NCI-H1417 (cell line): ENCODE results near the gene SEMA3F.
"Not testable (repeated sequence)": the region's sequence is repeated elsewhere in the genome, so short reads cannot be mapped to it uniquely, and the experiment has no call there.

Experiments
- DNase-seq, 3 experiments: peaks; one replicate each; lab custom pipeline; 2025; lab: John Stamatoyannopoulos, UW

Gene SEMA3F

DNA sequence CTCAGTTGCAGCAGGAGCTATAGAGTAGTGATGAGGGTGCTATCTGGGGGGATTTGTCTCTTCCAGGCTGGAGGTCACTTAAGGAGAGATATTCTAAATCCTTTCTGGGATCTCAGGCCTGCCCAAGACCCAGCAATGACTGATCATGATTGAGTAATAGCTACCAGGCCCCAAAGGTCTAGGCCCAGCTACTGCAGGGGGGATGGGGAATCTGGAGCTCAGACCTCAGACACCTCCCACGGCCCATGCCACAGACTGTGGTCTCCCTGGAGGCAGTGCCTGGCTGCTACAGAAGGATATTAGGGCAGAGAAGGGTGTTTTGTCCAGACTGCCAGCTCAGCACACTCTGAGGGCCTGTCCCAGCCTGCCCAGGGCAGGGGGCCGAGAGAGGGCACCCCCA, 56.8 kb downstream of the SEMA3F start:
- no peak for DNase-seq

DNA sequence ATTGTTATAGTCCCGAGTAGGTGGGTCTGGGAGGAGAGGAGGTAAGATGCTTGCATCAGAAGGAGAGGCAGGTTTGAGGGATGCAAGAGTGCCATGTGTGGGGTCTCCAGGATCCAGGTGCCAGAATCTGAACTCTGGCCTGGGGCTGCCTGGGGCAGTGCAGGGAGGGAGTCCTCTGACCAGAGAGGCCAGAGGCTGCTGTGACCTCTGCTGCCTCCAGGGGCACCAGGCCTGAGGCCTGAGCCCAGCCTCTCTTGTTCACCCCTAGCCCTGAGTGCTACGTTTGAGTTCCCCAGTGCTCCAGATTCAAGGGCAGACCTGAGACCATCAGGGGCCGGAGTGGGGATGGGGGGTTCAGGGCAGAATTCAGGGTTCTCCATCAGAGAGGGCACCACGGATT, 57.4 kb downstream of the SEMA3F start:
- no peak for DNase-seq

DNA sequence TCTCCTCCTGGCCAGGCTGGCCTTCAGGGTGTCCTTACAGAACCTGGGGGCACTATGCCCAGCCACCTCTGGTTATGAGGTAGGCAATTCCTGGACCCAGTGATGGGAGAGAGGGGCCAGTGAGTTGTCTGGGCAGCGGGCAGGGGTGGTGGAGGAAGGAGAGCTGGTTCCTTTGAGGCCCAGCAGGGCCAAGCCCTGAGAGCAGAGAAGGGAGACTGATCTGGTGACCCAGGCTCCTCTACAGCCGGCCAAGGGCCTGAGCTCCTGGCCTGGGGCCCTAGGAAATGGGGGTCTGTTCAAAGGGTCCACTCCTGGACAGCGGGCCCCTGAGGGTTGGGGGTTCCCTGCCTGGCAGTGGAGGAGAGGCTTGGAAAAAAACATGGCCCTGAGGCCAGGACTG, 57.8 kb downstream of the SEMA3F start:
- no peak for DNase-seq

DNA sequence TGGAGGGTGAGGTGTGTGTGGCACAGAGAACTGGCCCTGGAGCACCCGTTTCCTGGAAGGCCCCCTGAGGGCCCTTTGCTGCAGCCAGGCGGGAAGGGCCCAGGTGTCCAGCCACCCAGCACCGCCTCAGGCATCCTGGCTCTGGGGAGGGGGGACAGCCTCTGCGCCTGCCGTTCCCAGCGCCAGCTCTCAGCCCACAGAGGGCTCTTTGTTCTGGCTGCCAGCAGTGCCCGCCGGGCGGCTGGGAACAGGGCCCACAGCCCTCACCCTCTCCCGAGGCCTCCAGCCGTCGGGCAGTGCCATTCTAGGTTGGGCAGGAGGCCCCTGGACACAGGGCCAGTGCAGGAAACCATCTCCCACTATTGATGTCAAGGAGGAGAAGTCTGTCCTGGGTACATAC, 58.2 kb downstream of the SEMA3F start:
- DNase-seq = peak in 1 of 3 experiments; percentile 23

DNA sequence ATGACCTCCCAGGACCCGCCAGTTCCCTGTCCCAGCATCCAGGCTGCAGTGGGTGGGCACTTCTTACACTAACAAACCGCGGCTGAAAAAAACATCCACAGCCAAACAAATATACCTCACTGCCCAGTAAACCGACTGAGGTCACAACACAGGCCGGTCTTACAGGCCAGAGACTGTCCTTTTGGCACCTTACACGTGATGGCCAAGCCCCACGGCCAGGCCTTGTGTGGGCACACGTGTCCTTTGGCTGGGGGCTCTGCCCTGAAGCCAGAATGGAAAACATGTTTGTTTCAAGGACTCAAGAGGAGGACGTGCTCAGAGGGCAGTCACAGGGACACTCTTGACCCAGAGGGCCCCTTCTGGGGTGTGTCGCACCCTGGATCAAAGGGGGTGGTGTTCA, 59.7 kb downstream of the SEMA3F start:
- DNase-seq = no peak

DNA sequence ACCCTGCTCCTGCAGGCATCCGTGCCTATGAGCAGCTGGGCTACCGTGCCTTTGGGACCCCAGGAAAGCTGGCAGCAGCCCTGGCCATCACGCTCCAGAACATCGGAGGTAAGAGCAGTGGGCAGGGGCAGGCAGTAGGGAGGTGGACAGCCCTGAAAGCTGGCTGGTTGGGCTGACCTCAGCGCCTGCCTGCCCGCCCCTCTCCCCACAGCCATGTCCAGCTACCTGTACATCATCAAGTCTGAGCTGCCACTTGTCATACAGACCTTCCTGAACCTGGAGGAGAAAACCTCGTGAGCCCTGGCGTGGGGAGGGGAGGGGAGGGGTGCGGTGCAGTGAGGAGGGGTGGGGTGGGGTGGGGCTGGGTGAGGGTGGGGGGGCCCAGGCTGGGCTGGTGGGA, 60.4 kb downstream of the SEMA3F start:
- no peak for DNase-seq

DNA sequence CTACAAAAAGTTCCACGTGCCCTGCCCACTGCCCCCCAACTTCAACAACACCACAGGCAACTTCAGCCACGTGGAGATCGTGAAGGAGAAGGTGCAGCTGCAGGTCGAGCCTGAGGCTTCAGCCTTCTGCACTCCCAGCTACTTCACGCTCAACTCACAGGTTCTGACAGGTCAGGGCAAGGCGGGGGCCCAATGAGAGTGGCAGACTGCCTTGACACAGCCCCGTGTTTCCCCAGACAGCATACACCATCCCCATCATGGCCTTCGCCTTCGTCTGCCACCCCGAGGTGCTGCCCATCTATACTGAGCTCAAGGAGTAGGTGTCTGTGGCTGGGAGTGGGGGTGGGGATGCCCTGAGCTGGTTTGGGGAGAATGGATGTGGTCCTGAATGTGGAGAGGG, 62.6 kb downstream of the SEMA3F start:
- DNase-seq = no peak

DNA sequence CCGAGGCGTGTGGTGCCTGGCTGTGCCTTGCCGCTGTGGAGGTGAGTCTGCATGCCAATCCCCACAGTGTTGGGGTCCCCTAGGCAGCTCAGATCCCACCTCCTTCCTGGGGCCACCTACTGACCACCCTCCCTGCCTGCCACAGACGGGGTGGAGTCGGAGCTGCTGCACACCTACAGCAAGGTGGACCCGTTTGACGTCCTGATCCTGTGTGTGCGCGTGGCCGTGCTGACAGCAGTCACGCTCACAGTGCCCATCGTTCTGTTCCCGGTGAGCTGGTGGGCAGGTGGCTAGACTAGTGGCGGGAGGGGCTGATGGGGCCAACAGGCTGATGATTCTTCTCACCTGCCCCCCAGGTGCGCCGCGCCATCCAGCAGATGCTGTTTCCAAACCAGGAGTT, 63.3 kb downstream of the SEMA3F start:
- DNase-seq = no peak

DNA sequence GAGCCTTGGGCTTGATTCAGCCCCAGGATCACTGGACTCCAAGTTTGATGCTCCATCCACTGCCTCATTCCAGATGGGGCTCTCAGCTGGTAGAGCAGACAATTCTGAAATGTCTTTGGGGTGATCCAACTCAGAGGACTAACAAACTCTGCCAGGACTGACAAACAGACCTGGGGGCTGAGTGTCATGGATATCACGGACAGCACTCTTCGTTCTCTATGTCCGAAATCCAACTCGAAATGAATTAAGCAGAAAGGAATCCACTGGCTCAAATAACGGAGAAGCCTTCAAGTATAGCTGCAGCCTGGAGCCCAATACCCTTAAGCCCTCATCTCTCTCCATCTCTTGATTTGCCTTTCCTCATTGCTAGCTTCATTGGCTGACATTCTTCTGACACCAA, 64.2 kb downstream of the SEMA3F start:
- no peak for DNase-seq

DNA sequence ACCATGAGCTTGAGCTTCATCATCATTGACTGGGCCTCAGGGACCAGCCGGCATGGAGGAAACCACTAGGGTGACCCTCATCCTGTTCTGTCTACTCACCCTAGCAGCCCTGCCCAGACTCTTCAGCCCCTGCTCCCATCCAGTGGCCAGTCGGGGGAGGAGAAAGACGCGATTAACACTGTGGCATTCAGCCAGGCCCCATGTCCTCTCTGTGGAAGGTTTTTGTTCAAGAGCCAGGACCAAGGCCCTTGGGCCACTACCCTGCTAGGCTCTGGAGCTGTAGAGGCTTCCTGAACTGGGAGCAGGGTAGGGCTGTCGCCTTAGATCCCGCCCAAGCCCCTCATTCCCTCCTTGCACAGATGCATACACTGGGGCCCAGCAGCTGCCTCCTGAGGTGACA, 65.0 kb downstream of the SEMA3F start:
- no peak for DNase-seq

DNA sequence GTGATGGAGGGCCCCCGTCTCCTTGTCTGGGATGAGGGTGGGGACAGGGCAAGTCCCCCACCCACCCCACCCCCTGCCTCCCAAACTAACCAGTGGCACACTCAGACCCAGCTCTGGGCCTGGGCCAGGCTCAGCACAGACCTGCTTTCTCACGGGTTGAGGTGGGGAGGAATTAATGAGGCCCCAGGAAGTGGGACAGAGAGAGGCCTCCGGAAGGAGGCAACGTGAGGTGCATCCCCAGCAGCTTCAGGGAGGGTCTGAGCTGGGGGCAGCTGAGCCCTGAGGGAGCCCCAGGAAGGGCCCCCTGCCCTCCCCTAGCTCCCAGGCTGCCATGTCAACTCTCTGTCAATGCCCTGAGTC, 65.9 kb downstream of the SEMA3F start:
- DNase-seq = no peak

DNA sequence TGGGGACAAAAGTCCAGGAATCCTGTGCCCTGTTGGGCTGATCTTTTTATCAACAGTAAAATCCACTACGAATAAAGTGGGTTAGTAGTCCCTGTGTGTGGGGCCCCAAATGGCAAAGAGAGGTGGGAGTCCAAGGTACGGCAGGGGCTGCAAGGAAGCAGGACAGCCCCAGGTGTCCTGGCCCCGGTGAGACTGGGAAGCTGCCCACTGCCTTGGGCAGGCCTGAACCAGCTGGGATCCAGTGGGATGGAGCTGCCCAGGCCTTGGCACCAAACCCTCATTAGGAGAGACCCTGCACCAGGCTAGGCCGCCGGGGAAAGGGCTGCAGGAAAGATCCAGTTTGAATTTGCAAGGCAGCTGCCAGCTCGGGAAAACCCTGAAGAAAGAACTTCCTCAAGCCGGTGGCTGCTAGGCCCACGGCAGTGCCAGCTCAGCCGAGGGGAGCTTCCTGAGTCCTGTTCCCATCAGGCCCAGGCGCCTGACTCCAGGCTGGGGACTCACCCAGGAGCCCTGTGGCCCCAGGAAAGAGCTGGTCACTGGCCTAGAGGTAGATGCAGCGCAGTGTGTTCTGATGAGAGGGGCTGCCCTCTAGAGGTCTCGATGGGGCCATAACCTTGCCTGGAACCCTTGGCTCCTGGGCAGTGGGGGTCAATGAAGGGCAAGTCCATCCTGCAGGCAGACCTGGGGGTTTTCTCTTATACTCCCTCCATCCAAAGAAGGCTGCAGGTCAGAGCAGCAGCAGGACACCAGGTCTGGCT, 66.5 kb downstream of the SEMA3F start:
- no peak for DNase-seq

DNA sequence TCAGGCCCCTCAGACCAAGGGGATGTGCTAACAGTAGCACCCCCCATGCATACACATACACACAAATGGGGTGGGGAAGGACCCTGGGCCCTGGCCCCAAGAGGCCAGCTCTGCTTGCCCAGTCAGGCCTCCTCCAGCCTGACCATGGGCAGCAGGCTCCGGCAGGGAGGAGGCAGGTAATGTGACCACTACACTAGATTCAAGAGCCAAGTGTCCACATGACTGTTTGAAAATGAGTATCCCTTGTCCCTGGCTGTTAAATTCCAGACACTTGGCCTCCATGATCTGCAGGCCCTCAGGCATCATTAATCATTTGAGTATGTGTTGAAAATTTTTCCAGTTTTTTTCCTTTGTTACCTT, 67.0 kb downstream of the SEMA3F start:
- no peak for DNase-seq

DNA sequence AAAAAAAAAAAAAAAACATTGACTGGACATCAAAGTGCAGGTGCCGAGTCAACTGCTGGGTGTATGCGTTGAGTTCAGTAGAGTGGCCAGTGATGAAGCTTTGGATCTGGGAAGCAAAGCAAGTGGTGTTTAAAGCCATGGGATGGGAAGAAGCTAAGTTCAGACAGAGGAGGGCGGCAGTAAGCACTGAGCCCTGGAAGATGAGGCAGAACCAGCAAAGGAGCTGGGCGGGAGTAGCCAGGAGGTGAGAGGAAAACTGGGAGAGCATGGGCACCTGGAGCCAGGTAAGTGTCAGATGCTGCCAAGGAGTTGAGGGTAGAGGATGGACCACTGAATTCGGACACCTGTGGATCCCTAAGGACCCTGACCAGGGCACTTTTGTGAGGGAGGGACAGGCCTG, 69.5 kb downstream of the SEMA3F start:
- no peak for DNase-seq

DNA sequence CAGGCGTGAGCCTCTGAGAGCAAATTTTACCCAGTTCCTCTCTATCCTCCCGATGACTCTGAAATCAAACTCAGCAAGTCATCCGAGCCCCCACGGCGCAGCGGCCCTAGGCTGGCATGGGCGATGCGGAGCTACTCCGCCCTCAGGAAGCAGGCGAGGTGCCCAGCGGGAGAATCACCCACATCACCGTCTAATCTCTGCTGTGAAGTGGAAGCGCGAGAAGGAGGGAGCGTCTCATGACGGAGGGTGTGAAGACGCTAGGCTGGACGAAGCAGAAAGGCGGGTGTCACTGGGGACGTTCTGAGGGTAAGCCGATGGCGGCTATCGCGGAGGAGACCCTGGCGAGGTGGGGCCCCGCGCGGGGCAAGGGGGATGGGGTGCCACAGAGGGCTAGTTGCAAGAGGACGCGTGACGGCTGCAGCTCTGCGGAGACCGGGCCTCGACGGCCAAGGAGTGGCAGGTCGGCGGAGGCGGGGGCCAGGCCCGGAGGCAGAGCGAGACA, 71.8 kb downstream of the SEMA3F start:
- DNase-seq = peak in 2 of 3 experiments; percentile 74 to 76

DNA sequence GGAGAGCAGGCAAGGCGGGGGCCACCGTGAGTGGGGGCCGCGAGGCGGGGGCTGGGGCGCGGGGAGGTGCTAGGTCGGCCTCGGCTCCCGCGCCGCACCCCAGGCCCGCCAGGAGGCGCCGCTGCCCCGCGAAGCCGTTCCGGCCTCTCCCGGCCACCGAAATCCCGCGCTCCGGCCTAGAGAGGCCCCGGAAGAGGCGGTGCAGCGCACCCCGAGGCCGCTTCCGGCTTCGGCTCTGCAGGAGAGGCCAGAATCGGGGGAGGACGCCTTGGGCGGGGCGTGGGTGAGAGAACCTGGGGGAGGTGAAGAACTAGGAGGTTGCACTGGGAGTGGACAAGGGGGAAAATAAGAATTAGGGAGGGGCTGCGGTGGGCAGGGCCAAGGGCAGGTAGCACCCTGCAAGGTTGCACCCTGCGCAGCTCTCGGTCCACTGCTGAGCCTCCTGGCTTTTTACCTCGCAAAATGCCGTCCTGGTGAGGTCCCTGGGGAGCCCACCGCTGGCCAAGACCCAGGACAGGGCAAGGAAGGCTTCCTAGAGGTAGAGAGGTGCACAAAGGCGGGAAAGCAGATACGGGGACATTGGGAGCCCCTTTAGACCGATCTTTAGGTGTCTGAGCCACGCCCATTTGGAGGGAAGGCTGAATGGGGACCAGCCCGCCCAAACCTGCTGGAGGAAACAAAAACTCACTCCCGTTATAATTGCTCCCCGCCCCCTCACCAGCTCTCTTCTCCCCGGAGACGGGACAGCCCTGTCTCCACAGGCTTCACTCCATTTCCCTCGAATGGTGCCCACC, 72.5 kb downstream of the SEMA3F start:
- DNase-seq = peak; percentile 89 to 93 (median 93)

DNA sequence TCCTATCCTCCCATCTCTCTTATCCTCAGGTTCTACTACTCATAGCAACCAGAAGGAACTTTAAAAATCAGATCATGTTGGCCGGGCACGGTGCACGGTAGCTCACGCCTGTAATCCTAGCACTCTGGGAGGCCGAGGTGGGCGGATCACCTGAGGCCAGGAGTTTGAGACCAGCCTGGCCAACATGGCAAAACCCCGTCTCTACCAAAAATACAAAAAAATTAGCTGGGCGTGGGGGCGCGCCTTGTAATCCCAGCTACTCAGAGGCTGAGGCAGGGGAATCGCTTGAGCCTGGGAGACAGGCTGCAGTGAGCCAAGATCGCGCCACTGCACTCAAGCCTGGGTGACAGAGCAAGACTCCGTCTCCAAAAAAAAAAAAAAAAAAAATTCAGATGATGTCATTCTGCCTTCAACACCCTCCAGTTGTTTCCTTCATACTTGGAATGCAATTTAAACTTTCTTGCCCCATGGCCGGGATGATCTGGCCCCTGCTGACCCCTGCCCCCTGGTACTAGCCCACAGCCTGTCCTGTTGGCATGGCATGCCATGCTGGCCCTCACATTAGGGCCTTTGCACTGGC, 73.2 kb downstream of the SEMA3F start:
- not testable (repeated sequence) for DNase-seq

DNA sequence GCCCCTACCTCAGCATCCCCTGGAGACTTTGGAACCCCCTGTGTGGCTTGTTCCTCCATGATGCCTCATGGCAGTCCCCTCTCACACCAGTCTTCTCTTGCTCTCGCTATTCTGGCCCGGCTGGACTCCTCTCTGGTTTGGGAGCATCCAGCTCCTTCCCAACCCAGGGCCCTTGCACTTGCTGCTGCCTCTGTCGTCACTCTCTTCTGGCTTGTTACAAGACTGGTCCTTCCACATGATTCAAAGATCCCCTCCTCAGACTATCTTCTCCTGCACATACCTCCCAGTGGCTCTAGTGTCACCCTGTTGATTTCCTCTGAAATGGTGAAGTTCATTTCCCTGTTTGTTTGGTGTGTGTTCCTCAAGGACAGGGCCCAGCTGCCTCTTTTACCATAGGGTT, 74.4 kb downstream of the SEMA3F start:
- no peak for DNase-seq

DNA sequence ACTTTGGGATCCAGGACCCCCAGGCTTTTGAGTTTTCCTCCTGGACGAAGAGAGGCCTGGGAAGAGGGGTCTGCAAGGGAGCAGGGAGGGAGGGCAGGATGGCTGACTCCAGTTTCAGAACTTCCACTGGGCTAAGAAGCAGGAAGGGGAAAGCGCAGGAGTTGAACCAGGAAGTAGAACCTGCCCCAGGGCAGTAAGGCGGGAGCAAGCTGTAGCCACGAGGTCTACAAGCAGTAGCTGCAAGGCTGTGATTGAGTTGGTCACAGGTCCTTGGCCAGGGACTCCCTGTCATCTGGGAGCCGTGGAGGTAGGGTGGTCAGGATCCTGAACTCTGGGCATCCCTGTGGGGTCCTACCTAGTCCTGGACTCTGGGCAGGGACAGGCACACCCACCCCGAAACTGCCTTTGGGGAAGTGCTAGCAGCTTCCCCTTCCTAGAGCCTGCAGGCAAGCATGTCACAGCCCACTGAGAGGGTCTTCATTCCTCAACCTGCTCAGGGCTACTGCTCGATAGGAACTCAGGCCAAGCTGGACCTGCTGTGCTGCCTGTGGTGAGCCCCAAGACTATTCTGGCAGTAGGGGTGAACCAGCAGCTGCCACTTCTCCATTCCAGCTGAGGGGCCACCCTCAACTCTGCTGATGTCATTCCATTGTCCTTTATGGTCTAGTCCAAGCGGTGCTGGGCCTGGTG, 75.1 kb downstream of the SEMA3F start:
- DNase-seq = no peak

DNA sequence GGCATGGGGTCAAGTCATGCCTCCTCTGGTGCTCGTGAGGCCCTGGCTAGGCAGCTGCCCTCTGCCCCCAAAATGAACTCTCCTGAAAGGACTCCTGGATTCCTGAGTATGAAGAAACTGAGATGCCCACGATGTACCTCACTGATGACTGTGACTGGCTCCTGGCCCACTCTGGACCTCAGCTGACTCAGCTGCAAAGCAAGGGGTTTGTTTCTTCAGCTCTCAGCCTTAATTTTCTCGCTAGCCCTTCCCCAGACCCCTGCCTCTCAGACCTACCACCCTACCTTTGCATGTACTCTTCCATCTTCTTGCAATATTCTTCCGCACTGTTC, 75.6 kb downstream of the SEMA3F start:
- no peak for DNase-seq

DNA sequence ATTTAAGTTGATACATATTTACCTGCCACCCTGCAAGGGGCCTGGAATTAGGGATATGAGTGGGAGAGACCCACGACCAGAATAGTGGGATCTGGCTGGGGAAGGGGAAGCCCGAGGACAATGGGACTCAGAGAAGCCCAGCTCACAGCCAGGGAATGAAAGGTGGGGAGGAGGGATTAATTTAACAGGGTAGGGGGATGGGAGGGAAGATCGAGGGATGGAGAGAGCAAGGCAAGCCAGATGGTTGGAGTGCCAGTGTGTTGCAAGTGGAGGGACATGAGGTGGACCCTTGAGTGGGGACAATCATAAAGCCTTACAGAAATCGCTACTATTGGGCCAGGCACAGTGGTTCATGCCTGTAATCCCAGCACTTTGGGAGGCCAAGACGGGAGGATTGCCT, 76.5 kb downstream of the SEMA3F start:
- DNase-seq = no peak

DNA sequence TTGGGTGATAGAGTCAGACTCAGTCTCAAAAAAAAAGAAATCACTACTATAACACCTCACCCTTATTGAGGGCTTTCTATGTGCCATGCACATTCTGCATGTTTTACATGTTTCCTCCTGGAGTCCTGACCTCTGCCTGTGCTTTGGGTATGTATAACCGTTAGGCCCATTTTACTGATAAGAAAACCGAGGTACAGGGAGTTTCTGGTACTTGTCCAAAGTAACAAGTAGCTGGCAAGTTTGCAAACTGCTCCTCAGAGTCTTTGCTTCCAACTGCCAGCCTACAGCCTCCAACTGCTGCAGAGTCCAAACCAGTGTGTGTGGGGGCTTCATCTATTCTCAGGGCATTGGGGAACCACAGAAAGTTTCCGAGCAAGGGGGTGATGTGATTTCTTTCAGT, 77.2 kb downstream of the SEMA3F start:
- DNase-seq = no peak

DNA sequence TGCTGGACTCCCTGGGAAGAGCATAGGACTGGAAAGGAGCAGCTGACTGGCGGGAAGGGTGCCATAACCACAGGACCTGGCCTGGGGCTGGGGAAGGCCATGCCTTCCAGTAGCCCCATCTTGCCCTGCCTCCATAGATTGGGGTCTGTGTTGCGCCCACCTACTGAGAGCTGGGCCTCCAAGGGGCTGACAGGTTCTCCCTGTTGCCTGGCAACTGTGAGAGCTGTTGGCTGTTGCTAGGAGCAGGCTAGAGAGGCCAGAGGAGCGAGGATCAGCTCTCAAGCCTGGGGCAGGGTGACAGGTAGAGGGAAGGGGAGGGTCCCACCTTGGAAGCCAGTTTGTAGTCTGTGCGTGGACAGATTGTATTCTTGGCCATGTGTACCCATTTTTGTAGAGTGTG, 78.1 kb downstream of the SEMA3F start:
- DNase-seq = peak in 2 of 3 experiments; percentile 27 to 55
